Stimulated activated naive CD8-positive, alpha-beta T cell treated with anti-CD3 and anti-CD28 coated beads, Interleukin-15, amount 100 ng/mL, for 72 hours (primary cell): ENCODE data around the gene MACROD1.

Experiments
- ATAC-seq: fragments of 150-1000 bp; cut with Tn5 transposase; 2 replicates; pipeline ENCODE4 v1.10.0; 2021; ENCODE audit warnings: mild to moderate bottlenecking, moderate library complexity
- DNase-seq, 2 donors: peaks; one replicate each; pipeline ENCODE4 v3.0.0; 2021 to 2022
- H3K27ac Mint-ChIP-seq, 2 donors: one replicate each; pipeline ENCODE4 v1.8.0; 2022; ENCODE audit warnings: mild to moderate bottlenecking in 2 of 2, mixed read lengths in 2 of 2, moderate library complexity in 2 of 2
- H3K27me3 Mint-ChIP-seq: one replicate; pipeline ENCODE4 v1.8.0; 2022; ENCODE audit warnings: mixed read lengths
- H3K4me1 Mint-ChIP-seq: one replicate; pipeline ENCODE4 v1.8.0; 2022; ENCODE audit warnings: mild to moderate bottlenecking, mixed read lengths
- H3K4me3 Mint-ChIP-seq, 2 donors: one replicate each; pipeline ENCODE4 v1.8.0; 2022; ENCODE audit warnings: mild to moderate bottlenecking in 2 of 2, mixed read lengths in 2 of 2, moderate library complexity in 1 of 2
- H3K9me3 Mint-ChIP-seq, 2 donors: one replicate each; pipeline ENCODE4 v1.8.0; 2022; ENCODE audit warnings: mixed read lengths in 2 of 2

Gene MACROD1

GRCh38 chr11:64044730-64045393 lies 121.1 kb downstream of the MACROD1 start:
- Mint-ChIP-seq H3K4me1 (no peaks in the 10 kb centered on the region), H3K9me3 (no peaks in the 10 kb centered on the region), H3K27ac (peak overlapping the region in 1 of 2 donors; percentile 67), H3K27me3 (peaks cover 7% of the 10 kb centered on the region), H3K4me3 (no peak overlapping the region)
- no peak for ATAC-seq
- DNase-seq: no peak

GRCh38 chr11:64043545-64043944 lies 122.4 kb downstream of the MACROD1 start:
- ATAC-seq: no peak
- no peak overlapping the region for H3K27ac Mint-ChIP-seq
- no peak for DNase-seq
- H3K4me1 Mint-ChIP-seq: no peaks in the 10 kb centered on the region
- H3K9me3 Mint-ChIP-seq: no peaks in the 10 kb centered on the region
- no peak overlapping the region for H3K4me3 Mint-ChIP-seq
- peaks cover 18% of the 10 kb centered on the region for H3K27me3 Mint-ChIP-seq

DNA sequence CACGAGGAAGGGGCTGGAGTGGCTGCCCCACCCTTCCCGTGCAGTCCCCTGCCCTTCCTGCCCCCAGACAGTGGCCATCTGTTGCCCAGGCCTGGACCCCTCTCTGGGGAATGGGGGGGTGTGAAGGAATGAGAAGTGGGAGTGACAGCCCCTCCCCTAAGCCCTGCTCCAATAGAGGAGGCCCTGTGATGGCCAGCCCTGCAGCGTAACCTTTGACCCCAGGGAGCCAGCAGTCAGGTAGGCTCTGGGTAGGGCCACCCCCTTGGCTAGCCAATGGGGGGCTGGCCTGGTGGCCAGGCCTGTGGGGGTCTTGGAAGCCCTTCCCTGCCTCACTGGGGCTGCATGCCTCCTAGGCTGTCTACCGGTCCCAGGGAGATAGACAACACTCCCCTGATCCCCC lies 123.6 kb downstream of the MACROD1 start:
- ATAC-seq (no peak), DNase-seq (no peak)
- no peak overlapping the region for H3K4me3 Mint-ChIP-seq
- H3K9me3 Mint-ChIP-seq: no peaks in the 10 kb centered on the region
- no peak overlapping the region for H3K27ac Mint-ChIP-seq
- H3K27me3 Mint-ChIP-seq: peaks cover 30% of the 10 kb centered on the region
- H3K4me1 Mint-ChIP-seq: no peaks in the 10 kb centered on the region

GRCh38 chr11:64041846-64042245 lies 124.1 kb downstream of the MACROD1 start:
- Mint-ChIP-seq H3K4me3 (no peak overlapping the region), H3K4me1 (no peaks in the 10 kb centered on the region), H3K9me3 (no peaks in the 10 kb centered on the region), H3K27me3 (peaks cover 35% of the 10 kb centered on the region), H3K27ac (no peak overlapping the region)
- DNase-seq: no peak
- ATAC-seq: no peak

GRCh38 chr11:64040684-64041322 lies 125.1 kb downstream of the MACROD1 start:
- H3K4me3 Mint-ChIP-seq: no peak overlapping the region
- ATAC-seq: no peak
- H3K9me3 Mint-ChIP-seq: no peaks in the 10 kb centered on the region
- H3K27me3 Mint-ChIP-seq: peaks cover 38% of the 10 kb centered on the region
- H3K27ac Mint-ChIP-seq: no peak overlapping the region
- H3K4me1 Mint-ChIP-seq: no peaks in the 10 kb centered on the region
- no peak for DNase-seq

- peak; percentile 23 for ATAC-seq
- Mint-ChIP-seq H3K4me1 (peaks cover 13% of the 10 kb centered on the region), H3K27ac (no peak overlapping the region), H3K9me3 (no peaks in the 10 kb centered on the region), H3K4me3 (no peak overlapping the region), H3K27me3 (peaks cover 53% of the 10 kb centered on the region)
- no peak for DNase-seq
These were observed 126.8 kb downstream of the MACROD1 start for GRCh38 chr11:64039012-64039665.

- H3K27me3 Mint-ChIP-seq: peaks cover 58% of the 10 kb centered on the region
- no peak overlapping the region for H3K4me3 Mint-ChIP-seq
- no peak for DNase-seq
- H3K9me3 Mint-ChIP-seq: no peaks in the 10 kb centered on the region
- no peak for ATAC-seq
- H3K4me1 Mint-ChIP-seq: peaks cover 15% of the 10 kb centered on the region
- no peak overlapping the region for H3K27ac Mint-ChIP-seq
These were observed 127.4 kb downstream of the MACROD1 start for GRCh38 chr11:64038500-64038899.

DNA sequence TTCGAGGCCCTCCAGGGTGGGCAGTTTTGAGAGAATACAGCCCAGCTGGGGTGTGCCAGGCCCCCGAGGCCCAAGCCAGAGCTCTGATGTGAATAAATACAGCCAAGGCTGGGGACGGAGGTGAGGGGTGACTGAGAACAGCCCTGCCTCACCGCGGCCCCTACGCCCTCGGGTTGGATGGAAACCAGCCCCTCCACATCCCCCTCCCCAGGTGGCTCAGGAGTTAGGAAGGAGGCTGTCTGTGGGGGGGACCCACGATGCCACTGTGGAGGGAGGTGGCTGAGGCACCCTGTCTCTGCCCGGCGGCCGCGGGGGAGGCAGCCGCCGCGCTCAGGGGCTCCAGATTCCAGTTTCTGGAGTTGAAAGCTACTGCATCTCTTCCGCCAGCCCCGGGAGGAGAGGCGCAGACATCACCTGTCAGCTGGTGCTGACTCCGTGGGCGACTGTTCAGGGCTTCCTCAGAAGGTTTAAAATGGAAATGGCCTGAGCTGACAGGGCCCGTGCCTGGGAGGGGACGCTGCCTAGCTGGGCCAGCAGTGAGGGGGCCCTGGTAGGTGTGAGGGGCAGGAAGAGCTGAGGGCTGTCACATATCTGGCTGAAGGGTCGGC lies 128.8 kb downstream of the MACROD1 start:
- peak; percentile 32 for ATAC-seq
- H3K9me3 Mint-ChIP-seq: no peaks in the 10 kb centered on the region
- H3K27ac Mint-ChIP-seq: no peak overlapping the region
- no peak for DNase-seq
- peaks cover 67% of the 10 kb centered on the region for H3K27me3 Mint-ChIP-seq
- H3K4me1 Mint-ChIP-seq: peaks cover 15% of the 10 kb centered on the region
- peak overlapping the region in 1 of 2 donors; percentile 10 for H3K4me3 Mint-ChIP-seq

- Mint-ChIP-seq H3K27ac (no peak overlapping the region), H3K4me1 (peaks cover 15% of the 10 kb centered on the region), H3K9me3 (no peaks in the 10 kb centered on the region), H3K4me3 (no peak overlapping the region), H3K27me3 (peaks cover 67% of the 10 kb centered on the region)
- ATAC-seq: peak; percentile 21
- DNase-seq: no peak
These were observed 129.6 kb downstream of the MACROD1 start for GRCh38 chr11:64036087-64037026.

DNA sequence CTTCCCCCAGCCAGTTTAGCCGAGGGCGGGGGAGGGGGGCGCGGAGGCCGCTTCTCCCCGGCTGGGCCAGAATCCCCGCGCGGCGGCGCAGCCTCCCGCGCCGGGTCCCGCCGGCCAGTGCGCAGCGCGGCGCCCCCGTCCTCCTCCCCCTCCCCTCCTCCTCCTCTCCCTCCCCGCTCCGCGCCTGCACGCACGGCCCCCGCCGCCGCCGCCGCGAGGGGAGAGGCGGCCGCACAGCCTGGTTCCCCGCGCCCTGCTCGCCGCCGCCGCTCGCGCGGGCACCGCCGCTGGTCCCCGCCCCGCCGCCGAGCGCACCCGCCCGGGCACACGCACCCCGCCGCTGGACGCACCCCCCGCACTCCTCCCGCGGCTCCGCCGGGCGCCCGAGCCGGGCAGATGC lies 130.3 kb downstream of the MACROD1 start, which contains the start of gene FLRT1:
Gene FLRT1, plus strand, starts transcription at position 356 of the 400 bp plus-strand sequence. CDS start 80,337 bp downstream, outside the sequence.
- Mint-ChIP-seq H3K27me3 (peaks cover 67% of the 10 kb centered on the region), H3K27ac (no peak within 1 kb of the TSS), H3K4me1 (peaks cover 15% of the 10 kb centered on the region), H3K9me3 (no peaks in the 10 kb centered on the region), H3K4me3 (peak within 1 kb of the TSS; percentile 48 to 61)
- DNase-seq (no peak), ATAC-seq (no peak)

GRCh38 chr11:64035081-64035524 lies 130.8 kb downstream of the MACROD1 start:
- H3K27ac Mint-ChIP-seq: no peak overlapping the region
- peaks cover 15% of the 10 kb centered on the region for H3K4me1 Mint-ChIP-seq
- DNase-seq (no peak), ATAC-seq (no peak)
- H3K9me3 Mint-ChIP-seq: no peaks in the 10 kb centered on the region
- peak overlapping the region; percentile 48 to 61 for H3K4me3 Mint-ChIP-seq
- peaks cover 65% of the 10 kb centered on the region for H3K27me3 Mint-ChIP-seq

DNA sequence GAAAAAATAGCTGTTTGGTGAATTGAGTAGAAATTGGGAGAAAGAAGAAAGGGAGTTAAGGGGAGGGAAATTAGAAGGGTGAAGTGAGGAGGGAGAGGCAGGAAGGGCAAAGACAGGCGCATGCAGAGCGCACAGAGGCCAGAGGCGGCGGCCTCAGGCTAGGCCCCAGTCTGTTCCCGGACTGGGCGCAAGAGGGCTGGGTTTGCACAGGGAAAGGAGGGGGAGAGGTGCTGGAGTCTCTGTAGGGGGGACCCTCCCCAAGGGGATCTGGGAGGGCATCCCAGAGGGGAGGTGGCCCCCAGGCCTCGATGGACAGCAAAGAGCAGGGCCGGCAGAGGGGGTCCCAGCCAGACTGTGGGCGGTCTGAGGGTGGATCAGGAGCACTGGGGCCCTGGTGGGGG lies 131.5 kb downstream of the MACROD1 start:
- Mint-ChIP-seq H3K27ac (no peak overlapping the region), H3K4me3 (no peak overlapping the region), H3K9me3 (no peaks in the 10 kb centered on the region), H3K4me1 (peaks cover 15% of the 10 kb centered on the region), H3K27me3 (peaks cover 66% of the 10 kb centered on the region)
- DNase-seq (no peak), ATAC-seq (no peak)

DNA sequence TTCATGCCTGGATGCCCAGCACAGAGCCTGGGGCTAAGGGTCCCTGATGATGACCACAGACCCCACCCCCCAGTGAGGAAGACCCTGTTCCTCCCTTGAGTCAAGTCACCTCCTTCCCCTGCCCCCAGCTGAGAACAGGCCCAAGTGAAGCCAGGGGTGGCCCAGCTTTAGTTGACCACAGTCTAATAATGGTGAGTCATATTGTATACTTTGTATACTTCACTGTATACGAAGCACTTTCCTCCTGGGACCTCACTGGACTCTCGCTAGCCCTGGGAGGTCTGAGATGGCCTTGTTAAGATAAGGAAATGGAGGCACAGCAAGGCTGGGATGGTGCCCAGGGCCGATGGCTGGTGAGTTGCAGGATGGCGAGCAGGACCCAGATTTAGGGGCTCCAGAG lies 133.9 kb downstream of the MACROD1 start:
- no peak overlapping the region for H3K4me3 Mint-ChIP-seq
- no peak overlapping the region for H3K27ac Mint-ChIP-seq
- peaks cover 60% of the 10 kb centered on the region for H3K27me3 Mint-ChIP-seq
- H3K4me1 Mint-ChIP-seq: peaks cover 31% of the 10 kb centered on the region
- DNase-seq (no peak), ATAC-seq (no peak)
- H3K9me3 Mint-ChIP-seq: no peaks in the 10 kb centered on the region

DNA sequence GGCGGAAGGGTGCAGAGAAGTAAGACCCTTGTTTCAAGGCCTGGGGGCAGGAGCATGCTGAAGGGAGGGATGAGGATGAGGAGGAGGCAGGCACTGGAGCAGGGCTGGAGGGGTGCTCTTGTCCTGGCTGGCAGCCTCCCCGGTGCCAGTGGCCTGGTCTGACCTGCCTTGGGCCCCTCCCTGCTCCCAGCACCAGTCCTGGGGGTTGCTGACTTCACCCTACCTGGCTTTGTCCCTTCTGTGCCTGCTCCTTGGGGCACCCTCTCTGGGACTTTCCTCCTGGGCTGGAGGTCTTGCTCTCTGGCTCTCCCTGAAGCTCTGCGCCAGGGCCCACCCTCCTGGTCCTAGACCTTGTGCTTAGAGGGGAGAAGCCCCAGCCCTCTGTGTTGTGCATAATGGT lies 134.9 kb downstream of the MACROD1 start:
- Mint-ChIP-seq H3K27me3 (peaks cover 60% of the 10 kb centered on the region), H3K4me3 (no peak overlapping the region), H3K4me1 (peaks cover 35% of the 10 kb centered on the region), H3K9me3 (no peaks in the 10 kb centered on the region), H3K27ac (no peak overlapping the region)
- ATAC-seq (no peak), DNase-seq (no peak)

GRCh38 chr11:64029773-64030172 lies 136.1 kb downstream of the MACROD1 start:
- peaks cover 51% of the 10 kb centered on the region for H3K27me3 Mint-ChIP-seq
- ATAC-seq: no peak

More at GRCh38 chr11:64029773-64030172, 136.1 kb downstream of the MACROD1 start:
- no peak for DNase-seq
- Mint-ChIP-seq H3K4me1 (peaks cover 28% of the 10 kb centered on the region), H3K4me3 (no peak overlapping the region), H3K27ac (no peak overlapping the region), H3K9me3 (no peaks in the 10 kb centered on the region)
